GM18508 (cell line): ENCODE results near the gene CCRL2.

ENCODE experiments used
- ATAC-seq: cut with Tn5 transposase; IDR thresholded peaks from one replicate; pipeline ENCODE4 v1.9.1; 2021; ENCODE audit warnings: moderate number of reproducible peaks; ENCODE audit not compliant: insufficient read depth, unreplicated experiment

Gene CCRL2

DNA sequence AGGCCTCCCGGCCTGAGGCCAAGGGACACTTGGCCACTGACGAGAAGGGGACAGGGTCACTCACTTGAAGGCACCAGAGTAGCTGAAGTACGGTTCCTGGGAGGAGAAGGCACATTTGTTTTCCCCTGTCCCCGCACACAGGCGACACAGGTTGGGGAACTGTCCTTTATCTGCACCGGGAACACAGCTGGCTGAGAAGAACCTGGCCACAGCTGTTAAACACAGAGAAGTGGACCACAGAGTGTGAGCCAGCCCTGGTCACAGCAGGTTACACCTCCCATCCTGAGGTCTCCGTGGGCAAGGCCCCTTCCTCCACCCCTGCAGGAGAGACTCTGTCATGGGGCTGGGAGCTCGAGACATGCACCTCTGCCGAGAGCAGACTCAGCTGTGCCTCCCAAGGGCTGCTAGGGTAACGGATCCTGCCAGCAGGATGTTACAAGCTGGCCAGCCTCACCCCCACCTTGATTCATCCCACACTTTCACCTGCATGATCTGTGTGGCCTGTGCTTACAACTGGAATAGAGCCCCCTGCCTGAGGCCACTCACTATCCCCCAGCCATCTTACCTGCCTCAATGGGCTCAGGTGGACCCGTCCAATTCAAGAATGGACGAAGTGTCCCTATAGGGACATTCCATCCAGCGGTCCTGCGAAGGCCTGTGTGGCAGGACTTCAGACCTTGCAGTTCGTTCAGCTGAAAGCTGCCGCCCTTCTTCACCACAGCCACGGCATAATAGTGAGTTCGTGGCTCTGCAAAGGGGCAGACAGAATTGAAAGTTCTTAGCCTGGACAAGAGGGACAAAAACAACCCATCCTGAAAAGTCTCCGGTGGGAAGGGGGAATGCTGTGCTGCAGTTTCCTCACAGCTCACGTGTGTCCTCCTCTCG is 48.4 kb downstream of the CCRL2 start:
- ATAC-seq, result no peak

DNA sequence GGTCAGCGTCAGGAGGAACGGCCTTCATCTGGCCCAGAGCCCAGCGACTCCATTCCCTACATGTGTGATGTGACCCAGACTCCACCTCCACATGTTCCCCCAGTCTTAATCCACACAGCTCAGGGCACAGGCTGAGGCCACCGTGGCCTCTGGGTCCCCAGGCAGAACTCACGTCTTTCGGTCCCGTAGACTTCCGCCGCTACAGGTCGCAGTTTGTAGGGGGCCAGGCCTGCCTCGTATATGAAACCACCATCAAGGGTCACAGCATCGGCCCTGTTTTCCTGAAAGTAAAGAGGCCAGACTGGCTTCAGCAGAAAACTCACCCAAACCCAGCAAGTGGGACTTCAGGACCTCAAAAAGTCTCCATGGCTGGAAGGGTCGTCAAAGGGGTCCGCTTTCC is 49.1 kb downstream of the CCRL2 start:
- ATAC-seq, result no peak
